ENCODE data around the gene DPYSL5. TPM values are rescaled to one million over a fixed set of nuclear protein-coding genes. Genes with fewer than 3 reads are reported as not detected.

Gene DPYSL5
- total RNA-seq, 2 donors from 2014 or later, result 3.1 to 3.5 TPM

DNA sequence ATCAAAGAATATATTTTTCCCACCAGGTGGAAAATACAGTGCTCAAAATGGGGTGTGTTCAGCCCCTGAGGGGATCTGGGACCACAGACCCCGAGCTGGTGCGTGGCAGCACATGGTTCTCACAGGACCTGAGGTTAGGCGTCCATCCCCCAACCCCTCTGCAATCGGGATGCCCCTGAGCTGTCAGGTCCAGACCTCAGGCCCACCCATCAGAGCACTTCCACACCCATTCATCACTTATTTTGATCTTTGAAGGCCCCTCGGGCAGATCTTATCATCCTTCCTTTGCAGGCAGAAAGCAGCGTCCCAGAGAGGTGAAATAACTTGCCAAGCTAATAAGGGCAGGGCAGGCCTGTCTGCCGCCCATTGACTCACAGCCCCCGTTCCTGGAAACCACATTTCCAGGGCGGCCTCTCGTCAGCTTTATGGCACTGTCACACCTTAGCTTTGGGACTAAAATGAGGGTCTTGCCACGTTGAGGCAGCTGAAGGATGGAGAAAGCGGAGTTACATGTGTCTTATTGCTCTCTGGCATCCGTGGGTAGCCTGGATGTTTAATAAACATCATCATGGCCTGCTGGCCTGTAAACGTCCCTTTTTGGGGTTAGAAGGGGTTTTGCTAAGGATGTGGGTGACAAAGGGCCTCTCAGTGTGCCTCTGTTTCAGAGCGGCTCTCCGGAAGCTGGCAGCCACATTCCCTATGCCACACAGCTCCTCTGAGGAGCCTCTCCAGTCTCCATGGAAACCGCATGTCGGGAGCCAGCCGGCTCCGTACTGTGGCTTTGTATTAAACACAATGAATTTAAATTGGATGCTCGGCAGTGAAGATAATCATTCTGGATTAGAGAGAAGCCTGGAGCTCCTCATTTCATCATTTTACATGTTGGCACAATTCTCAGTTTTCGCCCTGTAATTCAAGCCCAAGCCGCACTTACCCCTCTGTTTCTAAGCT is 64.3 kb downstream of the DPYSL5 start:
- peak; percentile 68 for DNase-seq

DNA sequence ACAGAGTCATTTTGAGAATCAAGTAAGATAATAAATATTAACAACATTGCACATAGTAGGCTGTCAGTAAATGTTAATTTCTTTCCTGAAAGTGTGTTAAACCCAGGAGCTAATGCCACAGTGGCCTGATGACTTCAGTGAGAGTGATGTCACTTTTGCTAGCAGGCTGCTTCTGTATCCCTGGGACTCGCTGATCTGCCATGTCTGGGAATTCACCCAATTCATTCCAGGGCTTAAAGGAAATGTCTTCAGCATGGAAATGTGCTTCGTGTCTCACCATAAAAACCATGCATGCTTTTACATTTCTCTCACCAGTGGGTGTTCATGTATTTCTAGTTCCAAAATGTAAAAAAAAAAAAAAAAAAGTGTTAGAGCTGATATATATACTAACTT is 65.7 kb downstream of the DPYSL5 start:
- H3K4me3 Mint-ChIP-seq, result no peak overlapping the region
- H3K36me3 Mint-ChIP-seq (ENCODE audit: low read depth), result no peaks in the 10 kb centered on the region
- WGBS, 2 experiments (ENCODE audit: insufficient coverage in 1 of 2, insufficient read length in 1 of 2), result 72 to 88% methylated on average over 1 to 2 of the region's 2 CpGs
- no peaks in the 10 kb centered on the region for H3K36me3 ChIP-seq (ENCODE audit: control insufficient read depth, insufficient read depth, low read length)
- no peak overlapping the region for H3K27ac Mint-ChIP-seq
- no peak overlapping the region for H3K4me3 ChIP-seq (ENCODE audit: low read length)
- TF ChIP-seq, protein P1, sequence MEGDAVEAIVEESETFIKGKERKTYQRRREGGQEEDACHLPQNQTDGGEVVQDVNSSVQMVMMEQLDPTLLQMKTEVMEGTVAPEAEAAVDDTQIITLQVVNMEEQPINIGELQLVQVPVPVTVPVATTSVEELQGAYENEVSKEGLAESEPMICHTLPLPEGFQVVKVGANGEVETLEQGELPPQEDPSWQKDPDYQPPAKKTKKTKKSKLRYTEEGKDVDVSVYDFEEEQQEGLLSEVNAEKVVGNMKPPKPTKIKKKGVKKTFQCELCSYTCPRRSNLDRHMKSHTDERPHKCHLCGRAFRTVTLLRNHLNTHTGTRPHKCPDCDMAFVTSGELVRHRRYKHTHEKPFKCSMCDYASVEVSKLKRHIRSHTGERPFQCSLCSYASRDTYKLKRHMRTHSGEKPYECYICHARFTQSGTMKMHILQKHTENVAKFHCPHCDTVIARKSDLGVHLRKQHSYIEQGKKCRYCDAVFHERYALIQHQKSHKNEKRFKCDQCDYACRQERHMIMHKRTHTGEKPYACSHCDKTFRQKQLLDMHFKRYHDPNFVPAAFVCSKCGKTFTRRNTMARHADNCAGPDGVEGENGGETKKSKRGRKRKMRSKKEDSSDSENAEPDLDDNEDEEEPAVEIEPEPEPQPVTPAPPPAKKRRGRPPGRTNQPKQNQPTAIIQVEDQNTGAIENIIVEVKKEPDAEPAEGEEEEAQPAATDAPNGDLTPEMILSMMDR (conservative IDR thresholded peaks at IDR 0.05), result no peak
- no peaks in the 10 kb centered on the region for H3K9me3 Mint-ChIP-seq
- H3K4me1 Mint-ChIP-seq, result peaks cover 6% of the 10 kb centered on the region
- H3K9ac ChIP-seq (ENCODE audit: extremely low read depth, low read length, poor library complexity, severe bottlenecking), result no peak overlapping the region
- H3K27me3 ChIP-seq (ENCODE audit: control insufficient read depth, insufficient read depth, low read length, poor library complexity, severe bottlenecking), result peaks cover 4% of the 10 kb centered on the region
- no peaks in the 10 kb centered on the region for H3K9me3 ChIP-seq (ENCODE audit: control insufficient read depth, low read length)
- peak; percentile 5 for DNase-seq
- peak overlapping the region; percentile 99 for H3K27ac ChIP-seq (ENCODE audit: low read depth, low read length)
- H3K27me3 Mint-ChIP-seq (ENCODE audit: insufficient read depth), result peaks cover 4% of the 10 kb centered on the region
- H3K4me1 ChIP-seq (ENCODE audit: control insufficient read depth, insufficient read depth, low read length), result peaks cover 5% of the 10 kb centered on the region

More for the DNA sequence above, 64.3 kb downstream of the DPYSL5 start:
- Histone ChIP-seq H3K27me3 (ENCODE audit: control insufficient read depth, insufficient read depth, low read length, poor library complexity, severe bottlenecking) (peaks cover 4% of the 10 kb centered on the region), H3K9me3 (ENCODE audit: control insufficient read depth, low read length) (no peaks in the 10 kb centered on the region), H3K9ac (ENCODE audit: extremely low read depth, low read length, poor library complexity, severe bottlenecking) (no peak overlapping the region), H3K4me1 (ENCODE audit: control insufficient read depth, insufficient read depth, low read length) (peaks cover 8% of the 10 kb centered on the region), H3K27ac (ENCODE audit: low read depth, low read length) (peak overlapping the region; percentile 99), H3K36me3 (ENCODE audit: control insufficient read depth, insufficient read depth, low read length) (no peaks in the 10 kb centered on the region), H3K4me3 (ENCODE audit: low read length) (no peak overlapping the region)
- Mint-ChIP-seq H3K36me3 (ENCODE audit: low read depth) (no peaks in the 10 kb centered on the region), H3K4me3 (no peak overlapping the region), H3K4me1 (peaks cover 12% of the 10 kb centered on the region), H3K27ac (no peak overlapping the region), H3K27me3 (ENCODE audit: insufficient read depth) (peaks cover 4% of the 10 kb centered on the region), H3K9me3 (no peaks in the 10 kb centered on the region)
- 53 to 59% methylated on average over 13 to 23 of the region's 23 CpGs for WGBS, 2 experiments (ENCODE audit: insufficient coverage in 1 of 2, insufficient read length in 1 of 2)
- TF ChIP-seq, protein P1 (conservative IDR thresholded peaks at IDR 0.05), result no peak

DNA sequence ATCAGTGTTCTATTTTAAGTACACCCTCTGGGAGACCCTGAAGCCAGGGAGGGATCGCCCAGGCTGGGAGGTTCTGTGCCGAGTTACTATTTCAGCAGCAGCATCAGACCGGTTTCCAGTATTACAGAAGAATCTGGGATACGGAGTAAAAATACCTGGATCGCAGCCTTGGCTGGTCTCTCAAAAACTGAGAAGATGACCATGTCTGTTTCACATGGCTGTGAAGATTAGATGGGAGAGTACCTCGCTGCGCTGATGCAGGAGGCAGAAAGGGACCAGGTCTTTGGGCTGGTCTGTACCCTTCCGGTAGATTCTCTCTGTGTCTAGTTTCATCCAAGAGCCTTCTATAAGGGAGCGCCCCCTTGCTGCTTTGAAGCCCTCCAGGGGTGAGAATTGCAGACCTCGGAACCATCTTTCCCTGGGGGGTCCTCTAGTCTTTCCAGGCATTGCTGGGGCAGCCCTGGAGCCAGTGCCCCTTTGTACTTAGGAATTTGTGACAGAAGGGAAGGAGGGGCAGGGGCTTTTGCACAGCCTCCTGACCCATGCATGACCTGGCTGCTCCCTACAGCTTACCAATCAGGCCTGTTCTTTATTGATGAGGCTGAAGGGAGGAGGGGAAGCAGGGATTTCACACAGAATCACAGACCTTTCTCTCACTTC is 66.2 kb downstream of the DPYSL5 start:
- H3K4me1 Mint-ChIP-seq, result peaks cover 6% of the 10 kb centered on the region
- H3K4me3 Mint-ChIP-seq, result no peak overlapping the region
- Histone ChIP-seq H3K9ac (ENCODE audit: extremely low read depth, low read length, poor library complexity, severe bottlenecking) (no peak overlapping the region), H3K27me3 (ENCODE audit: control insufficient read depth, insufficient read depth, low read length, poor library complexity, severe bottlenecking) (peaks cover 4% of the 10 kb centered on the region), H3K4me3 (ENCODE audit: low read length) (no peak overlapping the region), H3K36me3 (ENCODE audit: control insufficient read depth, insufficient read depth, low read length) (no peaks in the 10 kb centered on the region), H3K27ac (ENCODE audit: low read depth, low read length) (peak overlapping the region; percentile 99), H3K4me1 (ENCODE audit: control insufficient read depth, insufficient read depth, low read length) (peaks cover 5% of the 10 kb centered on the region), H3K9me3 (ENCODE audit: control insufficient read depth, low read length) (no peaks in the 10 kb centered on the region)
- H3K27me3 Mint-ChIP-seq (ENCODE audit: insufficient read depth), result peaks cover 4% of the 10 kb centered on the region
- WGBS, 2 experiments (ENCODE audit: insufficient coverage in 1 of 2, insufficient read length in 1 of 2), result 64 to 75% methylated on average over 7 to 10 of the region's 10 CpGs
- H3K36me3 Mint-ChIP-seq (ENCODE audit: low read depth), result no peaks in the 10 kb centered on the region
- TF ChIP-seq, protein P1 (conservative IDR thresholded peaks at IDR 0.05), result peak; percentile 44
- no peaks in the 10 kb centered on the region for H3K9me3 Mint-ChIP-seq
- H3K27ac Mint-ChIP-seq, result no peak overlapping the region
- peak; percentile 65 for DNase-seq
